Right atrium auricular region (tissue), 2 donors: ENCODE data around the gene SH3D21. TPM values are rescaled to one million over a fixed set of nuclear protein-coding genes. Genes with fewer than 3 reads are reported as not detected.

Experiments
- DNase-seq: peaks from one replicate; pipeline ENCODE4 v3.0.0-alpha.2; 2019; ENCODE audit warnings: low spot score
- H3K27ac ChIP-seq, 2 donors: fragments of 200-600 bp; sonication (generic); 1 replicate in 1 of 2; 2 replicates in 1 of 2; pipeline ENCODE4 v1.5.1; 2016 to 2019
- H3K27me3 ChIP-seq, 2 donors: fragments of 200-600 bp; sonication (generic); one replicate each; pipeline versions ENCODE4 v1.5.1 to v1.6.0; 2017 to 2019
- H3K36me3 ChIP-seq: fragments of 200-600 bp; sonication (generic); one replicate; pipeline ENCODE4 v1.5.1; 2016
- H3K4me1 ChIP-seq, 2 donors: fragments of 200-600 bp; sonication (generic); one replicate each; pipeline versions ENCODE4 v1.5.1 to v1.6.0; 2017 to 2019
- H3K4me3 ChIP-seq, 2 donors: fragments of 200-600 bp; sonication (generic); 1 replicate in 1 of 2; 2 replicates in 1 of 2; pipeline ENCODE4 v1.5.1; 2017 to 2019; ENCODE audit warnings: mild to moderate bottlenecking in 1 of 2, moderate library complexity in 1 of 2
- H3K9me3 ChIP-seq, 2 donors: fragments of 200-600 bp; sonication (generic); one replicate each; pipeline ENCODE4 v1.5.1; 2019
- CTCF ChIP-seq, 2 donors: fragments of 200-600 bp; sonication (generic); IDR thresholded peaks; one replicate each; pipeline ENCODE4 v1.5.1; 2019; ENCODE audit warnings: antibody characterized with exemption in 2 of 2
- total RNA-seq, 2 donors: library from RNA; depleted of rRNA; stranded (reverse); fragments of >200 nt; gene quantifications; one replicate each; pipeline ENCODE4 v1.1.0, GENCODE V29; 2016

SH3D21 gene
- total RNA-seq, 2 donors from 2014 or later: 1.2 to 1.4 TPM

DNA sequence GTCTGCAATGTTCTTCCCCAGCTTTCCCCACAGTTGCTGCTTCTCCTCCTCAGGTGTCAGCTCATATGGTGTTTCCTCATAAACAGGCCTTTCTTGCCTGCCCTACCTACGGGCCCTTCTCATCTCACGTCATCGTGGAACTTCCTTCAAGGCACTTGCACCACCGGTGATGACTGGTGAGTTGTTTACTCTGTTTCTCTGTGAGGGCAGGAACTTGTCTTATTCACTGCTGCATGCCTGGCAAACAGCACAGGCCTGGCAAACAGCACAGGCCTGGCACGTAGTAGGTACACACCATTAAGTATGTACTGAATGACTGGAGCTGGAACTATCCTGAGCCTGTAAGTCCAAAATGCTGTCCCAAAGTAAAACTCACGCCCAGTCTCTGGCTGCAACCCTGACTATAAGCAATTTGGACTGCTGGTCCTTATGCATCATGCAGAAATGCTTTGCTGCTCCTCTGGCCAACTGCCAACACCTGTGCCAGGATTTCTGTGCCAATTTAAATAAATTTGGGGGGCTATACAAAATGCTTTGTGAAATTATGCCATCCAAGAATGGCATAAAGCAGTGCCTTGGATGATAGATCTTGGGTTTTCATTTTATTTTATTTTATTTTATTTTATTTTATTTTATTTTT, 53.9 kb downstream of the SH3D21 start:
- no peak for DNase-seq
- Histone ChIP-seq H3K36me3 (peaks cover 49% of the 10 kb centered on the region), H3K27ac (no peak overlapping the region), H3K4me3 (no peak overlapping the region), H3K9me3 (no peaks in the 10 kb centered on the region), H3K4me1 (peaks cover 0 to 1% of the 10 kb centered on the region in 2 donors), H3K27me3 (no peaks in the 10 kb centered on the region)
- no peak for TF ChIP-seq CTCF (IDR thresholded peaks at IDR 0.05)

- Histone ChIP-seq H3K9me3 (no peaks in the 10 kb centered on the region), H3K4me1 (peaks cover 0 to 30% of the 10 kb centered on the region in 2 donors), H3K36me3 (peaks cover 12% of the 10 kb centered on the region), H3K4me3 (no peak overlapping the region), H3K27me3 (no peaks in the 10 kb centered on the region), H3K27ac (peak overlapping the region; percentile 33 to 46)
- no peak for DNase-seq
- no peak for TF ChIP-seq CTCF (IDR thresholded peaks at IDR 0.05)
Measured at GRCh38 chr1:36365381-36365780, 59.2 kb downstream of the SH3D21 start.

DNA sequence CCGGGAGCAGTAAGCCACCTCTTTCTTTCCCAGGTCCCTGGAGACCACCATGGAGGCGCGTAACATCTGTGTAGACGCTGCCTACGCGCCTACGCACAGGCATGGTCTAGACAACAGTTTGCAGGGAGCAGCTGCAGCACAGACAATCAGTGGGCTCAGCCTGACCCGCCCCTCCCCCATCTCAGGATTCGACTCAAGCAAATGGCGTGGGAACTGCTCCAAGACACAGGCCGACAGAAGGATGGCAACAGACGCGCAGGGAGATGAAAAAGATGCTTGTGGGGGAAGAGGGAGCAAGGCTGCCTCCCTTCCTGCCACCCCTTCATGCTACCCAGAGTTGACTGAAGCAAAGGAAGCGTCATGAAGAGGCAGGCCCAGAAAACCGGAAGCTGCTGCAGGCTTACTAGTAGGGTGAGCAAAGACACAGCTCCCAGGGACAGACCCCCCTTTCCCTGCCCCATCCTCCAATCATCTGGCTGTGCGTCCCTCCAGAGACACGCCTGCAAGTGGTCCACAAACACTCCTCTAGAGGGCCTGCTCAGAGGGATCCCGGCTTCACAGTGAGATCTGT, 60.0 kb downstream of the SH3D21 start:
- Histone ChIP-seq H3K36me3 (peaks cover 12% of the 10 kb centered on the region), H3K27me3 (no peaks in the 10 kb centered on the region), H3K27ac (peak overlapping the region; percentile 33 to 46), H3K9me3 (no peaks in the 10 kb centered on the region), H3K4me1 (peaks cover 0 to 34% of the 10 kb centered on the region in 2 donors), H3K4me3 (no peak overlapping the region)
- no peak for DNase-seq
- TF ChIP-seq CTCF (IDR thresholded peaks at IDR 0.05): no peak

DNA sequence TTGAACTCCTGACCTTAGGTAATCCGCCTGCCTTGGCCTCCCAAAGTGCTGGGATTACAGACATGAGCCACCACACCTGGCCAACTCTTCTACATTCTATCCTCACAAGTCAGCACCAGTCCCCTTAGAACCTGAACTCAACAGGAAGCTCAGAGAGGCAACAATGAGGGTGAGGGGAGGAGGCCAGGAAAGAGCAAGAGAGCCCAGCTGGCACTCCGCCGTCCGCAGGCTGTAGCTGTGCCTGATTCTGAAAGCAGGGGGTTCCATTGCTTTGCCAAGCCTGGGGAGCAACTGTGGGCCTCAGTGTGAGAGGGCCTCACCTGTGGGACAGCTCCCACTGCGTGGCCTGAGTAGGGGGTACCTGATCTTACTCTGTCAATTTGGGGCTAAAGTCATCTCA, 60.9 kb downstream of the SH3D21 start:
- no peak for TF ChIP-seq CTCF (IDR thresholded peaks at IDR 0.05)
- peaks cover 0 to 43% of the 10 kb centered on the region in 2 donors for H3K4me1 ChIP-seq
- peaks cover 10% of the 10 kb centered on the region for H3K36me3 ChIP-seq
- no peaks in the 10 kb centered on the region for H3K27me3 ChIP-seq
- no peak overlapping the region for H3K4me3 ChIP-seq
- no peaks in the 10 kb centered on the region for H3K9me3 ChIP-seq
- no peak for DNase-seq
- peak overlapping the region in 1 of 2 donors; percentile 33 for H3K27ac ChIP-seq

- H3K27me3 ChIP-seq: no peaks in the 10 kb centered on the region
- no peak overlapping the region for H3K4me3 ChIP-seq
- H3K4me1 ChIP-seq: peaks cover 0 to 50% of the 10 kb centered on the region in 2 donors
- no peak for DNase-seq
- peaks cover 6% of the 10 kb centered on the region for H3K36me3 ChIP-seq
- no peaks in the 10 kb centered on the region for H3K9me3 ChIP-seq
- TF ChIP-seq CTCF (IDR thresholded peaks at IDR 0.05): no peak
- no peak overlapping the region for H3K27ac ChIP-seq
Measured at GRCh38 chr1:36367798-36368197, 61.6 kb downstream of the SH3D21 start.
